HG03175 (cell line): ENCODE measurements around the gene SHB.

ENCODE experiments used
- ATAC-seq: cut with Tn5 transposase; IDR thresholded peaks from one replicate; pipeline ENCODE4 v1.9.1; 2021; ENCODE audit warnings: mild to moderate bottlenecking, moderate library complexity; ENCODE audit not compliant: unreplicated experiment

The SHB gene

DNA sequence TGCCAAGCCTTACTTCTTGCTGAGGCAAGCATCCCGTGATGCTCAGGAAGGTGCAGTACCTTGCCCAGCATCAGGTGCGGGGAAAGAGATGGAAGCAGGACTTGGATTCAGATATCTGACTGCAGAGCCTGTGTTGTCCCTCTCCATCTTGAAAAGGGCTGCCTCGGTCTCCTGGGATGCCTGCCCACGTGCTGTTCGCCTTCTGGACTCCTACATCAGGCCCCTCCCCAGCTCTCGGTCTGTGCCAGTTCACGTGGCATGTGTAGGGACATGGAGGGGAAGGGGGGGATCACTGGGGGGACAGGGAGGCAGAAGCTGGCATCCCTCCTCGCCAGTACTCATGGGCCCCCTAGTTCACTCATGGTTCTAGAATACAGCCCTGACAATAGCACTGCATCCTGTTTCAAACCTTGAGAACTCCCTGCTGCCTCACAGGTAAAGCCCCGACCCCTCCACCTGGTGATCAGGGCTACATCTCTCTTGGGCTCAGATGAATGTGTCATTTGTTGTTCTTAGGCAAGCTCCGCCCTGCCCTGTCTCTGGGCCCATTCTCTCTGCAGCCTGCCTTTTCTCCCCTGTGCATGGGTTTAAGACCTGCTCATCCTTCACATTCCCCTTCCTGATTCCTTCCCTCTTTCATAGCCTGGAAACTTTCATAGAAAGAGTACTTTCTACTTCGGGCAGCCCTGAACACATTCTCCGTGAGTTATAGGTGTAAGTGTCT is 126.2 kb downstream of the SHB start:
- ATAC-seq: no peak

DNA sequence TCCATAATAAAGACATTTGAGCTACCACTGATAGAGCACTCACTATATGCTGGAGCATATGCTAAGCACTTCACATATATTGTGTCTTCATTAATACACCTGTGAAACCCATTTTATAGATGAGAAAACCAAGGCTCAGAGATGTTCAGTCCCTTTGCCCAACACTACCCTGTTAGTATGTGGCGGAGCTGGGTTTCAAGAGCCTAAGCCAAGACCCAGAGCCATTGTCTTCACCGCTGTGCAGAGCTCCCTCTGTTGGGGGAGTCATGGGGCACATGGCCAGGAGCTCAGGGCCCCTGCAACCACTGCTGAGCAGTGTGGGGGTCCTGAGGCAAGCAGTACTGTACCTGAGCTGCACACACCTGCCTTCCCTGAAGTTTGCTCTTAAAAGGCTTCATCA is 127.8 kb downstream of the SHB start:
- ATAC-seq: no peak

DNA sequence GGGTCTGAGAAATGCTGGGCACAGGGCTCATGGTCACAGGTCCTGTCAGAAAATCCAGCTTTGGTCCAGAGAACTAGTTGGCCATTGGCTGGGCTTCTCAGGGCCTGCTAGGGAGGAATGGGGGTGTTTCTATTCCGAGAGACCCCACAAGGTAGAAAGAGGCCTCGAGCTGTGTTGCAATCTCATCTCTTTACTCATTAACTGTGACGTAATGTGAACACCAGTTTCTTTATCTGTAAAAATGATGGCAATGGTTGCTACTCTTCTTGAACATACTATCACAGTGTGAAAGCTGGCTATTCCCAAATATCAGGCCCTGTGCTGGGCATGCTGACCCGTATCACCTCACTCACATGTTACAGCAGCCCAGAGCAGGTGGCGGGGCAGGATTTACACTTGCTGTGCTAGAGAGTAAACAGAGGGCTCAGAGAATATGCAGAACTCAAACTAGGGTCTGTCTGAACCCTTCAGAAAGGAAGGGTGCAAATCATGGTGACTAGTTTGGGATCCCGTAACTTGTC is 129.4 kb downstream of the SHB start:
- no peak for ATAC-seq

GRCh38 chr9:37938121-37938891 is 130.7 kb downstream of the SHB start:
- no peak for ATAC-seq

- ATAC-seq: no peak
Observed at GRCh38 chr9:37937366-37937765, 131.7 kb downstream of the SHB start.

DNA sequence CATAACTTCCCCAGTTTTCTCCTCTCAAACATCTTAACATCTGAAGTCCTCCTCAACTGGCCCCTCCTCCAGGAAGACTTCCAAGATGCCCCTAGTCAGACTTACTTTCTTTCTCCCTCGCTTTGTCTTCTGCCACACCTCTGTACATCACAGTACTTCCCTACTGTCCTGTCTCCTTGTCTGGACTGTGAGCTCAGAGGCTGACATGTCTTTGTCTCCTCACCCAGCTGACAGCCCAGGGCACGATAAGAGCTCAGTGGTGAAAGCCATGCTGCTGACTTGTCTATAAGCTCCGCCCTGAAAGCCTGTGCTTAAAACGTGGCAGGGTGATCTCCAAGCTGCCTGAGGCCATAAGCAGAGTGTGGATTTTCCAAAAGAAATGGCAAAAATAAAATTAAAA is 132.1 kb downstream of the SHB start:
- ATAC-seq: no peak

- ATAC-seq: no peak
Observed at GRCh38 chr9:37936376-37936775, 132.7 kb downstream of the SHB start.

DNA sequence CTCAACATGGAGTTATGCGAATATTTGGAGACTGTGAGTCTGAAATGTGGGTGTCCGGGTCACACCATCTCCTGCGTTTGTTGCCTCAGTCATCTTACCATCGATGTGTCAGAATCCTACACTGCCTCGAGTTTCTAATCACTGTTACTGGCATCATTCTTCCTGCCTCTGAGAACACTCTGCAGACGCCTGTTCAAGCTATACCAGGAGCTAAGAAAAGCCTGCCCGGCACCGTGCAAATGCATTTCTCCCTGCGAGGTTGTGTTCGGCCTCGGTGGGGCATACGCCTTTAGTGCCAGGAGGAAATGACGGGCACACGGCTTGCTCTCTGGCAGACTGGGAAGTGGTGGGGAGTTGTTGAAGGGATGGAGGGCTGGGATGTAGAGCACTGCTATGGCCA is 133.9 kb downstream of the SHB start:
- ATAC-seq: no peak

- no peak for ATAC-seq
Observed at GRCh38 chr9:37931592-37931991, 137.4 kb downstream of the SHB start.

GRCh38 chr9:37929441-37929895 is 139.6 kb downstream of the SHB start:
- no peak for ATAC-seq

DNA sequence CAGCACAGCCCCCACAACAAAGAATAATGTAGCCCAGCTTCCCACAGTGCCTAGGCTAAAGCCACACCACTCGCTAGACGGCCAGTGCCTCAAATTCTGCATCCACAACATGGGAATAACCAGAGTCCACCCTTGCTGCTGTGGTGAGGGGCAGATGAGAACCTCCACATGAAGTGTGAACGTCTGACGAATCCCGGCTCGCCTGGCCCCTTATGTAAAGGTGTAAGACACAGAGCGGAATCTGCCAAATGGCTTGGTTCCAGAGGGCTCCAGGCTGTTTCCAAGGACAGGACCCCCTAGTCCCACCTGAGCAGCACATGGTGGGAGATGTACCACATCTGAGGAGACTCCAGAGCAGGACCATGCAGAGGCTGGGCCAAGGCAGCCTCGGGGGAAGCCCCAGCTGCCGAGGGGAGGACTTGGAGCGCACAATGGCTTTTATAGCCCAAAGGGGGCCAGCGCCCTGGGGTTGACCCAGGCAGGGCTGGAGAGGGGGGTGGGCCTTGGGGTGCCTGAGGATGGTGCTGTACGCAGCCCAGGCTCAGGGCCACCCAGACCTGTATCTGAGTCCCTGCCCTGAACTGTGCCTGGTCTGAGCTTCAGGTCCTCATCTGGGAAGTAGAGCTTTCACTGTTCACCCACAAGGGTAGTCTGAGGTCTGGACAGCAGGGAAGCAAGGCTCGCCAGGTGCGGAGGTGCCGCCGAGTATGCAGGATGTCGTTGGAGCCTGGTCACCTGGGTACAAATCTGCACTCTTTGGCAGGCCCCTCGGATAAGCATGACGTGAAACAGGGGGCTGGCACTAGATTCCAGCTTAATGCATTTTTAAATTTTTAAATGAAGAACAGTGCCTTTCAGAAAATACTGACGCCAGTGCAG is 140.2 kb downstream of the SHB start:
- ATAC-seq: no peak

- ATAC-seq: no peak
Observed at GRCh38 chr9:37927601-37928551, 141.2 kb downstream of the SHB start.

- ATAC-seq: no peak
Observed at GRCh38 chr9:37927132-37927531, 141.9 kb downstream of the SHB start.

- no peak for ATAC-seq
Observed at GRCh38 chr9:37926737-37927118, 142.3 kb downstream of the SHB start.

DNA sequence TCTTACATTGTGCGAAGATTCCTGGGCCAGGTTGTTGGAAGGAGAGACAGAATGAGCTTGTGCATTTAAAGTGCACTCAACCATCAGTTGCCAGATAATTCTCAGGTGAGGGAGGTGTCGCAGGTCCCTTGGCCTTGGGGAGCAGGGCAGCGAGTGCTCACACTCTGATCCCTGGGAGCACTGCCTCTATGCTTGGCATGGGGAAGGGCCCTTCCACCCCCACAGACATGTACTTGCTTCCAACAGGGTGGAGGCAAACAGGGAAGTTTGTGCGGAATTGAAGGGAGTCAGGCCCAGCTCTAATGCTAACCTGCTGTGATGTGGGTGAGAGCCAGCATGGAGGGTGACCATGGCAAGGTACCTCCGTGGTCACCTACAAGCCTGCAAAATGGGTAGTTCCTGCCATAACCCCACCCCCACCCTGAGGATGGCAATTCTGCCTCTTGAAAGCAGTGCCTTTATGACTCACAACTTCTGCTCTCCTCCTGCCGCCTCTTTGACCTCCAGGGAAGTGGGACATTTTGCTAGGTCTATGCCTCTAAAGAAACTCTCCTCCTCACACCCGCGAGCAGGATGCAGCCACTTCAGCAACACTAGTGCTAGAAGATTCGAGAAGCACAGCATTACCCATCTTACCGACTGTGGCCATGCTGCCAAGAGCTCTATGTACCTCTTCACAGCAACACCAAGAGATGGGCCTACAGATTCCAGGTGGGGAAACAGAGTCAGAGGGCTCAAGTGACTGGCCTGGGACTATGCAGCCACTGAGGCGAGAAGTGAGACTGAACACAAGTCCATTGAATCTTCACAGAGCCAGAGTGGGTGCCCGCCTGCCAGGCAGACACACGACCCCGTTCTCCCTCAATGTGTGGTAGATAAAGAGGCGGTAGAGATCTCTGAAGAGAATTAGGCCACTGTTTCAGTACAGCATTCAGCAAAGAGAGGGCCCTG is 143.0 kb downstream of the SHB start:
- ATAC-seq: no peak

GRCh38 chr9:37925006-37925405 is 144.0 kb downstream of the SHB start:
- no peak for ATAC-seq

GRCh38 chr9:37924538-37924937 is 144.5 kb downstream of the SHB start:
- no peak for ATAC-seq

- ATAC-seq: no peak
Observed at GRCh38 chr9:37923796-37924427, 145.1 kb downstream of the SHB start.
